Spleen (tissue), 7 donors: Measurements from ENCODE around the gene EXOC6B.
"Not testable (repeated sequence)": the region's sequence is repeated elsewhere in the genome, so short reads cannot be mapped to it uniquely, and the experiment has no call there.

Experiments
- CTCF ChIP-seq, 11 experiments: fragments of 200-600 bp in 7 of 11; fragments of 450-650 bp in 4 of 11; sonication (generic) in 4 of 11; IDR thresholded peaks in 8 of 11; conservative IDR thresholded peaks in 3 of 11; 1 replicate in 7 of 11; 2 replicates in 4 of 11; pipeline versions ENCODE4 v1.4.0 to v1.8.0; 2016 to 2021; ENCODE audit warnings: antibody characterized with exemption in 11 of 11, inconsistent platforms in 4 of 11, mild to moderate bottlenecking in 1 of 11
- POLR2A ChIP-seq, 3 donors: fragments of 450-650 bp; IDR thresholded peaks; one replicate each; pipeline ENCODE4 v1.5.1; 2017; ENCODE audit warnings: antibody characterized with exemption in 3 of 3, mild to moderate bottlenecking in 1 of 3
- donor health status: DM: no; HTN: no; CAD: no; lungs with moderate emphysema.
- donor health status: DM: no; HTN: no; CAD: no.
- donor health status: DM: no; HTN: no; CAD: no.

GRCh38 chr2:72535586-72535985, 290.2 kb downstream of the EXOC6B start:
- not testable (repeated sequence) for TF ChIP-seq CTCF (IDR thresholded peaks at IDR 0.05 in 8 of 11, conservative IDR thresholded peaks at IDR 0.05 in 3 of 11); POLR2A (IDR thresholded peaks at IDR 0.05)
